ENCODE data around the gene LIM2. TPM values are rescaled to one million over a fixed set of nuclear protein-coding genes. Genes with fewer than 3 reads are reported as not detected.

Gene LIM2
- total and polyA plus RNA-seq, 9 of the 15 experiments (the other 6 are each of a cell fraction or from before 2014, with no cell fraction given), result 0.07 to 0.45 (median 0.18) TPM; not detected in 4

GRCh38 chr19:51394050-51394836 is 6.5 kb upstream of the LIM2 start:
- Histone ChIP-seq H3K4me2 (ENCODE audit: insufficient read depth, low read length) (peak overlapping the region; percentile 93), H4K20me1 (replicated peaks; ENCODE audit: control insufficient read depth, insufficient read depth, low read length) (no peaks in the 10 kb centered on the region), H3K9me1 (ENCODE audit: control insufficient read depth, insufficient read depth, low read length) (no peaks in the 10 kb centered on the region), H3K27me3 (ENCODE audit: control insufficient read depth in 2 of 2, insufficient read depth in 2 of 2, low read length in 2 of 2) (no peaks in the 10 kb centered on the region), H3K4me1 (replicated peaks in 1 of 2; ENCODE audit: control insufficient read depth in 2 of 2, insufficient read depth in 2 of 2, low read length in 2 of 2) (peaks cover 28 to 29% of the 10 kb centered on the region in 2 experiments; a peak in 4 of 5 replicates), H3K4me3 (peak overlapping the region; percentile 58), H3K9ac (ENCODE audit: insufficient read depth in 1 of 2, low read depth in 2 of 2, low read length in 2 of 2) (peak overlapping the region; percentile 88 to 91), H3K27ac (ENCODE audit: extremely low read depth, low read depth, low read length) (peak overlapping the region; percentile 96), H3K9me3 (replicated peaks; ENCODE audit: control insufficient read depth, insufficient read depth, low read depth, low read length) (no peaks in the 10 kb centered on the region), H2AFZ (ENCODE audit: low read depth, low read length) (peak overlapping the region; percentile 82), H3K36me3 (ENCODE audit: control insufficient read depth, insufficient read depth, low read length) (no peaks in the 10 kb centered on the region), H3K79me2 (ENCODE audit: control insufficient read depth, insufficient read depth, low read length) (peaks cover 18% of the 10 kb centered on the region; the same call in 2 of the 3 replicates)
- ChIA-PET POLR2A (interaction anchor here (0.6 to 2.2 kb wide), 11 partner anchors 10 to 294 kb away, joined by 3 to 11 read pairs (median 4); partner anchors contain the start of gene VSIG10L), CTCF (ENCODE audit: low intra/inter-chr PET ratio) (interaction anchor here (1.0 kb wide), 1 partner anchor 55 kb away, joined by 3 read pairs; no protein-coding TSS in a partner anchor)
- peak; percentile 92 for ATAC-seq
- in situ Hi-C loops (cut with MboI), result no loop called here
- intact Hi-C loops (cut with micrococcal nuclease), result loop anchor here (2.0 to 5.0 kb wide), 2 partner anchors 42 to 55 kb away; no protein-coding TSS in a partner anchor
- peak; percentile 99 for FAIRE-seq
- BruUV-seq (replicated peaks), result no TSS peak
- peak; percentile 93 to 99 (median 95) for DNase-seq (ENCODE audit: extremely low read depth in 1 of 4, low spot score in 3 of 4)
- WGBS (ENCODE audit: insufficient coverage, low coverage, missing lambda C conversion rate), result 0% methylated on average over 44 of the region's 45 CpGs
- peak; percentile 96 for TF ChIP-seq ZFP91 (CRISPR knock-in tag; IDR thresholded peaks at IDR 0.05)
- TF ChIP-seq MEIS2 (IDR thresholded peaks at IDR 0.05; ENCODE audit: partially characterized antibody), result peak; percentile 71
- peak; percentile 88 for TF ChIP-seq SAP30 (IDR thresholded peaks at IDR 0.05; ENCODE audit: borderline replicate concordance, insufficient read depth, low read depth, low read length, poor library complexity, severe bottlenecking)
- TF ChIP-seq MBD2 (IDR thresholded peaks at IDR 0.05; ENCODE audit: borderline replicate concordance, low read depth), result peak; percentile 89
- peak; percentile 98 for TF ChIP-seq E2F4 (CRISPR knock-in tag; IDR thresholded peaks at IDR 0.05; ENCODE audit: low read depth)
- TF ChIP-seq MYBL2 (IDR thresholded peaks at IDR 0.05; ENCODE audit: low read depth), result peak; percentile 88
- TF ChIP-seq MYBL2 (CRISPR knock-in tag; IDR thresholded peaks at IDR 0.05; ENCODE audit: borderline replicate concordance), result no peak
- TF ChIP-seq FOXM1 (IDR thresholded peaks at IDR 0.05; ENCODE audit: low read depth), result peak; percentile 94
- no peak for TF ChIP-seq FOXM1 (CRISPR knock-in tag; IDR thresholded peaks at IDR 0.05; ENCODE audit: low read depth)
- no peak for TF ChIP-seq ZNF212 (CRISPR knock-in tag; IDR thresholded peaks at IDR 0.05)
- peak; percentile 71 for TF ChIP-seq MAX (CRISPR knock-in tag; IDR thresholded peaks at IDR 0.05)
- TF ChIP-seq CREB3L1 (IDR thresholded peaks at IDR 0.05; ENCODE audit: borderline replicate concordance, low read depth), result peak; percentile 36; the same call in 1 of the 2 replicates
- peak; percentile 75 for TF ChIP-seq EGR1 (conservative IDR thresholded peaks at IDR 0.05)
- TF ChIP-seq ZNF589 (CRISPR knock-in tag; IDR thresholded peaks at IDR 0.05; ENCODE audit: low read depth), result no peak
- TF ChIP-seq RFX7 (CRISPR knock-in tag; IDR thresholded peaks at IDR 0.05), result no peak
- TF ChIP-seq ZNF140 (CRISPR knock-in tag; IDR thresholded peaks at IDR 0.05), result no peak
- peak; percentile 90 for TF ChIP-seq ASH1L (IDR thresholded peaks at IDR 0.05; ENCODE audit: borderline replicate concordance, low read depth, partially characterized antibody)
